NCI-H2196 treated with DMSO at 0.1 percent for 48 hours (cell line): ENCODE measurements around the gene GNAL.
"Not testable (repeated sequence)": the region's sequence is repeated elsewhere in the genome, so short reads cannot be mapped to it uniquely, and the experiment has no call there.

Source experiments
- DNase-seq: peaks from one replicate; lab custom pipeline; 2025; ENCODE audit not compliant: unreplicated experiment; lab: John Stamatoyannopoulos, UW

The GNAL gene

DNA sequence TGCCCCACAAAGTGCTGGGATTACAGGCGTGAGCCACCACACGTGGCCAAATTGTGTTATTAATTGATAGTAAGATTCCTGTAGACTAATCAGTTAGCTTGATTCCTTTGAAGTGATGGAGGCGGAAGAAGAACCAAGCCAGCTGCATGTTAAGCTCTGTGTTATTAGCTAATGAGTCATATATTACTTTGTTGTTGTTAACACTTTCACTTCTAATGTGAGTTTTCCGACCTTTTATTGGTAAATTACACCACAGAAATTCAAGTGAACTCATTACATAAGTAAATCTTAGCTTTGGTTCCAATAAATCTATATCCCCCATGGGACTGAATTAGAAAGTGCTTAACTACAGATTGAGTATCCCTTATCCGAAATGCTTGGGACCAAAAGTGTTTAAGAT is 182.4 kb downstream of the GNAL start:
- DNase-seq, result no peak

DNA sequence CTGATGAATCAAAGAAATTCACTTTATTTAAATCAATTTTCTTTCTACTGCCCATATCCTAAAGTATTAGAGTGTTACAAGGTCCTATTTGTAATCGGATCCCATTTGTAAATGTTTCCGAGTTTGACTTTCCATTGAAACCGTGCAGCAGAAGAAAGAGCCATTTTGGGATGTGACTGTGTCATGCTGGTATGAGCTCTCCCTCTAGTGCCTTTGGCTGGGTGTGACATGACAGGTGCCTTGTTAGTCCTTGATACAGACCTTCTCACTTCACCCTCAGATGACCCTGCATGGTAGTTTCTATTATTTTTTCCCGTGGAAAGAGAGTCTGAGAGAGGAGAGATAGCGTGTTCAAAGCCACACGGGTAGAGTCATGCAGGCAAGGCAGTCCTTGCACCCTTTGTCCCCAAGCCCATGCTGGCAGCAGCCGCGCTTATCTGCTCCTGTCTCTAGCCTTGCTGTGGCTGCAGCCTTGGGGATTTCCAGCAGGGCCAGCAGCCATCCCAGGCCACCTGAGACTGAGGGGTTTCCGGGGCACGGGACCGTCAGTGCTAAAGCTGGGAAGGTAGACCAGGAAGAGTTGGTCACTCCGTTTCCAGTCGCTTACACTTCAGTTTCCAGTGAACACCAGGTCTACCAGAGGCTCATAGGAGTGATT is 183.5 kb downstream of the GNAL start:
- peak; percentile 25 for DNase-seq

DNA sequence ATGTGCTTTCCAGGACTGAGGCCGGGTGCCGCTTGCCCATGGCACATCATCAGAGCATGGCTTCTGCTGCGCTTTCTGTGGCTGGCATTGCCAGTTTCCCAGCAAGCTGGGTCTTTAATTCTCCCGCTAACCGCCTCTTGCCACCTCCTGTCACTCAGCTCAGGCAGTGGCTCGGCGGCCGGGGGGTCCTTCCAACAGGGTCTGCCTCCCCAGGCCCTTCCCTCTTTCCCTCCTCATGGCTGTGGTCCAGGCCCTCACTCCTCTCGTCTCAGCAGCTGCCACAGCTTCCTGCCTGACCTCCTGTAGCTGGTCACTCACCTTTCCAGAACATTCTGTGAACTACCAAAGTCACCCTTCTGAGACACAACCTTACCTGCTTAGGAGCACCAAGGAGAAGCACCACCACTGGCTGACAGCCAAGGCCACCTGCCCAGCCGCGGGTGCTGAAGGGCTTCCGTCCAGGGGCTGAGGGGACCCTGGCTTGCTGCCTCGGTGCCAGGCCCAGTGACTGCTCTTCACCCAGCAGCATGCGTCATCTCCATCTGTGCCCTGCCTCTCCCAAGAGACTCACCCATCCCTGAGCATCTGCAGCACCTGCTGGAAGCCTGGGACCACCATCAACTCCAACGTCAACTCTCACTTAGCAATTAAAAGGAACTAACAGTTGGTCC is 184.7 kb downstream of the GNAL start:
- no peak for DNase-seq

DNA sequence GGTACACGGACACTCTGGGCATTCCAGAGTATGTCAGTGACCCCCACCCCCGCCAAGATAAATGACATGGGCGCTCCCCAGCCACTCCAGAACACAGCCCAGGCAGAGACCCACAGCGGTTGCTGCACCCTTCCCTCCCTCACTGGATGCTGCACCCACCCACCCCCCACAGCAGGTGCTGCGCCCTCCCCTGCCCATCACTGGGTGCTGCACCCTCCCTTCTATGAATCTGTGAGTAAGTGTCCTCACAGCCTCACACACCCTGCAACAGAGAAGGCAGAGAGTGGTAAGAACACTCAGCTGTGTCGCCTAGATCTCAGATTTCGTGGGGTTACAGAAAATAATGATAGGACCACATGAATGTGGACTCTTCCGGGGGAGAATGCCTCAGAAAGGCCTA is 185.6 kb downstream of the GNAL start:
- no peak for DNase-seq

DNA sequence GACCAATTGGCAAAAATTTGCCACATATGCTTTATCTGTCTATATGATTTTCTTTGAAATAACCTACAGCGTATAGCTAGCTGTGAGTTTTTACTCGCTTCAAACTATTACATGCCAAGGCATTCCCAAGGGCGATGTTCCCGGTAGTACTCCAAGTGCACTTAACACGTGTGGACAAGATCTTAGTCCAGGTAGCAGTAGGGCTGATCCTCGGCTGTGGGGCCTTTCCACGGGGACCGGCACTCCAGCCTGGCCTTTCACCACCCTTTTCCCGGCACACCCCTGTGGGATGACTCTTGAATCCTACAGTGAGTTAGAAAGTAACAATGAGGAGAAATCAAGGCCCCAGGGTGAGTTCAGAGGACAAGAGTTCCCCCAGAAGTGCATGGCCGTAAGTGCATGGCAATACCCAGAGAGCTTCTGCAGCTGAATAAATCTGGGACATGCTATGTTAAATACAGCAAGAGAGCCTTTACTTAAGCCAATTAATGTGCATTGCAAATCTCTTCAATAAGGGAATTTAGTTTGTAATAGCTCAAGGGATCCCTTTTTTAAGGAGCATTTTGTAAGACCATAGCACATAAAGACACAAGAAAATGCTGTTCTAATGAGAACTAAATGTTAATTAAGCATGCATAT is 188.6 kb downstream of the GNAL start:
- no peak for DNase-seq

DNA sequence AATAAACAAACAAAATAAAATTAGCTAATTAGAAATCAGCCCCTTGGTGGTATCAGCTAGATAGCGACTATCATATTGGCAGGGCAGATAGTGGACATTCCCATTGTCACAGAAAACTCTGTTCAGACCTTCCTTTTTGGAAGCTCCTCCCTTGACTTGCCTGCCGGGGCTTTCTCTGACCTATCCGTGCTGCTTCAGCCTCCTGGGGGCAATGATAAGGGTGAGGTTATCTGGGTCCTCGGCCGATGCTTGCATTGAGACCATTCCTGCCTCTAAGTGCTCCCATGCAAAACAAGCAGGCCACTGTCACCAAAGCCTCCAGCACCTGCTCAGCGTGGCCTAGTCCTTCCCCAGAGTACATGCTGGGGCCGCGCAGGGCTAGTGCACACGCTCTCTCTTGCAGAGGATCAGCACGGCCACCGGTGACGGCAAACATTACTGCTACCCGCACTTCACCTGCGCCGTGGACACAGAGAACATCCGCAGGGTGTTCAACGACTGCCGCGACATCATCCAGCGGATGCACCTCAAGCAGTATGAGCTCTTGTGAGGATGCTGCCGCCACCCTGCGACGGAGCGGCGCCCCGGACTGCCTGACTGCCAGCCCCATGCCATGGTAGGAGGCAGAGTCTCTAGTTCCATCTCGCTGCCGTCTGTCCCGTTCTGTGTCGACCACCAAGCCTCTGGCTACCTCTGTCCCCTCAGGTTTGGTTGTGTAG is 191.7 kb downstream of the GNAL start:
- DNase-seq, result no peak

DNA sequence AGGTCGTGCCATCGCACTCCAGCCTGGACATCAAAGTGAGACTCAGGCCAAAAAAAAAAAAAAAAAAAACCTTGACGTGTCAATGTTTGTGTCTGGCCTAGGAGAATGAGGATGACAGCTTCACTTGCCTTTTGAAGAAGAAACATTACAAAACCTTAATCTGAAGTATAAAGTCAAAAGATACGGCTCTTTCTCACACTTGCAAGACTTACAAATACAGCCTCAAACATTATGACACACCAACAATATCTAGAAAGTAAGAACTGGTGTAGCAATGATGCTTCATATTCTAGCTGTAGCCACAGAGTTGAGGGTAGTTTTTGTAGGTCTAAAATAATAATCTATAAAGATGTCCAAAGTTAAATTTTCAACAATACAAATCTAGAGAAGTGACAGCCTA is 193.6 kb downstream of the GNAL start:
- no peak for DNase-seq

DNA sequence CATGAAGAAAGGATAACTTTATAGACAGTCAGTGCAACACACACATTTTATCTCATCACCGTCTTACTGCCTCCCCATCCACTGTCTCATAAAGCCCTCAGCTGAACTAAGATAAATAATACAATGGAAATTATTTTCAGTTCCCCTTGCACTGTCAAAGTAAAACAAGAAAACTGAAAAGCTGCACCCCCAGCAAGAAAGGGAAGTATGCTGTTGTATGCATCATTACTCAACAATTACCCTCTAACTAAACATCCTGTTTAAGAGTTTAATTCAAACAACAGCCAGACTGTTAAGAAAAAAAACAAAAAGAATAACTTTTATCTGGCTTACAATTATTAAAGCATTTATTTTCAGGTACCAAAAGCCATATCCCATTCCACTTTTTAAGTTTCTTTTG is 194.1 kb downstream of the GNAL start:
- DNase-seq, result no peak

DNA sequence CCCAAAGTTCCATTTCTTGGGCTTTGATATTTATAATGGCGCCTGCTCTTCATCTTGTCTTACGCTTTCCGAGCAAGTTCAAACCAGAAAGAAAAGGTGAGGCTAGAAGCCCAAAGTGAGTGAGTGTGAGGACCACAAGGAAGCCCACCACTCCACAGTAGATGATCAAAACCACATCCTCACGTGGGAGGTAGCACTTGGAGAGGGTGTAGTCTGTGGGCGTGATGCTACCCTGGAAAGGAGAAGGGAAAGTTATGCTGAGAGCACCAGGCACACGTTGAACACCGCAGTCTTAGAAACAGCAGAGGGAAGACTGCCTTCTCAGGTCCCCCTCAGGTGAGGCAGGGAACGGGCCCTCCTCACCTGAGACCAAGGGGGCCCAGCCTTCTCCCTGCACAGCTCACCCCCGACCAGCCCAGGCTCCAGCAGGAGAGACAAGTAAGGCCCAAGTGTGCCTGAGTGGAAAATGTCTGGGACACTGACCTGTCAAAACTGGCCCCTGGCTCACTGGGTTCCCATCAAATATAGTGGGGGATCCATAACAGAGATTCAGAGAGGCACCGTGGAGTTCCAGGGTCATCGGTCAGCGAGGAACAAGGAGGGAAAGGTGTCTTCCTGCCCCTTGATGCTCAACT is 195.4 kb downstream of the GNAL start:
- DNase-seq, result no peak

DNA sequence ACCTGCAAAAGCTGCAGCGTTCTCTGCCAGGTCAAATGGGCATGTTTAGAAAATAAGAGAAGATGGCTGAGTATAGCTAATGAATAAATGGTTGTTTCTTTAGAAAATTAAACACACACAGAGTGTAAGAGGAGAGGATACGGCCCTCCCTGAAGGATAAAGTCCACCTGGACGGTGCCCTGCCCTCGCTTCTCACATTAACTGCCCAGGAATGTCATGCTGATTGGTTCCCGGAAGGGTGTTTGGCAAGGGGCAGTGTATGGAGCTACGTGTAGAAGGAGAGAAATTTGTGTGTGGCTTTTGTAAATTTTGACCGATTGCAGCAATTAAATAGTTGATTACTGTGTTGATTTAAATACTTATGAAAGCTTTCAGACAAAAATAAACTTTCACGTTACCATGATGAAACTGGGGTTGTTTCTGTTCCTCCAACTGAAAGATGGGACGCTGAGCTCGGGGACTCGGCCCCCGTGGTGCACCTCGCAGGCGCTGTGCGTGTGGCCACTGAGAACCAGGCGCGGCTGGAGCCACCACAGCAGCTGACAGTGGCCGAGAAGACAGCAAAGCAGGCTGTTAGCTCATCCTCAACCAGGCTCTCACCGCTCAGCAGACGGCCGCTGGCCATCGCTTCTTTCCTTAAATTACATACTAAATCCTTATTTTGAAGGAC is 196.3 kb downstream of the GNAL start:
- DNase-seq, result no peak

DNA sequence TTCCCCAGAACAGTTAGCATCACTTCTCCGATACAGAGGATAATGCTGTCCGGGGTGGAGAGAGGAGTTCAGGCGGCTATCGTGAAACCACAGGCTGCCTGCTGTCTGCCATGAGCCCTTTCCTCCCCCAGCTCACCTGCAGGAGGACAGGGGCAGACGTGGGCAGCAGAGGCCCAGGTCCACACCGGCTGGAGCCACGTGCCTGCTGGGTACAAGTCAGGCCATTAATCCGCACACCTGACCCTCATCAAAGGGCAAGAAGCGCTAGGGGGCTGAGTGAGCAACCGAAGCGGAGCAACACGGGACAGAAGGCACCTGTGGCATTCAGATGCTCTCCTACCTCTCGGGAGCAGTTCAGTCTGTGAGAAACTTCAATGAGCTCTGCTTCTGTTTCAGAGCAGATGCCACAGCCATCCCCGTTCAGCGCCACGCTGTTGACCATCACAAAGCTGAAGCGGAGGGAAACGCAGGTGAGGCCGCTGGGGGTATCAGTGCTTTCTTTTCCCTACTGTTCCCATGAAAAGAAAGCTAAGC is 197.6 kb downstream of the GNAL start:
- no peak for DNase-seq

DNA sequence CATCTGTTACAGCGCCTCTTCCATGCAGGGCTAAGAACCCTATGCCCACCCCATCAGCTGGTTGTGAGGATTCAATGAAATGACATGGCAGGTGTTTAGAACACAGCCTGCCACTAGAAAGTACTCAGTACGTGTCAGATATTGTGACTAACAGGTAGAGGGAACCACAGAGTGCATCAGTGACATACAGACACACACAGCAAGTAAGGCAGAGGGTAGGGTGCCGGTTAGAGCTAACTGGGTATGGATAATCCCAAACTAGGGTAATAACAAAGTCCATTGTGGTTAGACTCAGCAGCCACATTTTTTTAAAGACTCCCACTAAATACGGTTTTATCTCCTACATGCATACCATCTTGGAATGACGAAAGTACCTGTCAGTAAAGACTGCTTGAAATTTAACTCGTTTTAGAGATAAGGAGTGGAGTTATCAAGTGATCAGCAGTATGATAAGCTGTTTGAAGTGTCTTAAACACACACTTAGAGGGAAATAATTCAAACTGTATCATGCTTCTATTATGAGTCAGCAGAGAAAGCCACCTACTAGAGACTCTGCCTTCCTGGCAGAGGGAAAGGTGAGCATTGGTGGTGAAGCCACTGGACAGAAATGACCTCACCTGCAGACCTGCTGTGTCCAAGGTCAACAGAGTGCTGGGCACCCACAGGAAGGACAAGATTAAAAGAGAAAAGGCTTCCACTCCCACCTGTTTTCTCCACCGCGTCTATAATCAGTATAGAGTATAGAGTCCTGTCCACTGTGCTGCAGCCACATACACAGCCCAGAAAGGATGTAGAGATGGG is 198.5 kb downstream of the GNAL start:
- DNase-seq, result peak; percentile 17

DNA sequence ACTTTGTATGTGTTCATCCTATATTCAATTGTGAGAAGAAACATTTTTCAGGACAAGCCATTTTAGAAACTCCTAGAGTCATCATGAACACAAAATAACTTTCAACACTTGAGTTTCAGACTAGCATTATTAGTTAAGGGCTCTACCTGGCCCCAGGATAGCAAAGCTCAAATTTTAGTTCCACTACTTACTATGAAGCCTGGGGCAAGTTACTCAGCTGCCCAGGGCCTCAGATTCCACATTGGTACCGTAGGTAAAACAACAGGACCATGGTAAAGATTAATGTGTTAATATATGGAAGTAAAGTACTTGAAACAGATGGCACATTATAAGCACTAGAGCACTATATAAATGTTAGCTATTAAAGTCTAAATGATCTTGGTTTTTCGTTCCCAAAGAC is 199.7 kb downstream of the GNAL start:
- no peak for DNase-seq

DNA sequence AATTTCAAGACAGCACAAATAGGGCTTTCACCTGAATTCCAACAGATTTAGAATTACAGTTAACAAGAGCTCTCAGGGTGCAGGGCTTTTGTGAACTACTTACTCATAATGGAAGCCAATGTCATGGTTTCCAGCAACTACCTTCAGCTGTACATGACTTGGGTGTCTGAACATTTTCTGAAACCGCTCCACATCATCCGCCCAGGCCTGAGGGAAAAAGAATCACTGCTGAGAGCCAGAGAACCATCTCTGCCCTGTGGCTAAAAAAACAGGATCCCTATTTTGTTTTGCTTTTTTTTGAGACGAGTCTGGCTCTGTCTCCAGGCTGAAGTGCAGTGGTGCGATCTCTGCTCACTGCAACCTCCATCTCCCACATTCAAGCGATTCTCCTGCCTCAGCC is 200.2 kb downstream of the GNAL start:
- DNase-seq, result no peak

DNA sequence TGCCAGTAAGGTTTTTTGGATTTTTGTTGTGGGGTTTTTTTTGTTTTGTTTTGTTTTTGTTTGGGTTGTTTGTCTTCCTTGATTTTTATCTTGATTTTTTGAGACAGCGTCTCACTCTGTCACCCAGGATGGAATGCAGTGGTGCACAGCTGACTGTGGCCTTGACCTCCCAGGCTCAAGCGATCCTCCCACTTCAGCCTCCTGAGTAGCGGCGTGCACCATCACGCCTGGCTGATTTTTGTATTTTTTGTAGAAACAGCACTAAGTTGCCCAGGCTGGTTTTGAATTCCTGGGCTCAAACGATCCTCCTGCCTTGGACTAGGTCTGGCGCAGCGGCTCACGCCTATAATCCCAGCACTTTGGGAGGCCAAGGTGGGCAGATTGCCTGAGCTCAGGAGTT is 202.7 kb downstream of the GNAL start:
- DNase-seq, result no peak

DNA sequence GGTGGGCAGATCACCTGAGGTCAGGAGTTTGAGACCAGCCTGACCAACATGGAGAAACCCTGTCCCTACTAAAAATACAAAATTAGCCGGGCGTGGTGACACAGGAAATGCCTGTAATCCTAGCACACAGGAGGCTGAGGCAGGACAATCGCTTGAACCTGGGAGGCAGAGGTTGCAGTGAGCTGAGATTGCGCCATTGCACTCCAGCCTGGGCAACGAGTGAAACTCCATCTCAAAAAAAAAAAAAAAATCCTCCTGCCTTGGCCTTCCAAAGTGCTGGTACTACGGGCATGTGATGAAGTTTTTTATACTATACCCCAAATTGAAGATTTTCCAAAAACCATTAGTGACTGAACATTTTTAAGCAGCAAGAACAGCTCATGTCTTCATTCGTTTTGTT is 203.4 kb downstream of the GNAL start:
- not testable (repeated sequence) for DNase-seq

DNA sequence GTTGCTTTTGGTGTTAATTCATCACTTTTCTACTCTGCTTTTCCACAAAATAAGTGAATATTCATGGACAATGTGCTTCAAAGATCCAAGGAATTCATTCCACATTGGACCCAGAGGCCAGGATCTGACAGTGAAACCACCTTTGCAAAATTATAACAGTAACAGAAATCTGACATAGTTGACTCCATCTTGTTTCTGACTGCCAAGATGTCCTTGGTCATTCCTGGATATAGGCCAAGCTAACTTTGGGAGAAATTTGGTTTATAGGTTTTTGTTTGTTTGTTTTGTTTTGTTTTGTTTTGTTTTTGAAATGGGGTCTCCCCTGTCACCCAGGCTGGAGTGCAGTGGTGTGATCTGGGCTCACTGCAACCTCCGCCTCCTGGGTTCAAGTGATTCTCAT is 208.7 kb downstream of the GNAL start:
- DNase-seq, result no peak

DNA sequence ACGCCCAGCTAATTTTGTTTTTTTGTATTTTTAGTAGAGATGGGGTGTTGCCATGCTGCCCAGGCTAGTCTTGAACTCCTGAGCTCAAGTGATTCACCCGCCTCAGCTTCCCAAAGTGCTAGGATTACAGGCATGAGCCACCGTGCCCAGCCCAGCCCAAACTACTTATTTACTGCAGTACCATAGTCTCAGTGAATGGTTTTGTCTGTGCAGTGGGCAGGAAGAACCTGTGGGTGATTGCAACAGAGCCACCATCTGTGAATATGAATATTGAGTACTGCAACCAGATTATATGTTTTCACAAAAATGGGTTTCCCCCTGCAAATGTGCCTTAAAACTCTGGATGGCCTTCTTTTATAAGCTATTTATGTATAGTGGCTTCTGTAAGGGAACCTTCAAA is 210.0 kb downstream of the GNAL start:
- DNase-seq, result no peak

DNA sequence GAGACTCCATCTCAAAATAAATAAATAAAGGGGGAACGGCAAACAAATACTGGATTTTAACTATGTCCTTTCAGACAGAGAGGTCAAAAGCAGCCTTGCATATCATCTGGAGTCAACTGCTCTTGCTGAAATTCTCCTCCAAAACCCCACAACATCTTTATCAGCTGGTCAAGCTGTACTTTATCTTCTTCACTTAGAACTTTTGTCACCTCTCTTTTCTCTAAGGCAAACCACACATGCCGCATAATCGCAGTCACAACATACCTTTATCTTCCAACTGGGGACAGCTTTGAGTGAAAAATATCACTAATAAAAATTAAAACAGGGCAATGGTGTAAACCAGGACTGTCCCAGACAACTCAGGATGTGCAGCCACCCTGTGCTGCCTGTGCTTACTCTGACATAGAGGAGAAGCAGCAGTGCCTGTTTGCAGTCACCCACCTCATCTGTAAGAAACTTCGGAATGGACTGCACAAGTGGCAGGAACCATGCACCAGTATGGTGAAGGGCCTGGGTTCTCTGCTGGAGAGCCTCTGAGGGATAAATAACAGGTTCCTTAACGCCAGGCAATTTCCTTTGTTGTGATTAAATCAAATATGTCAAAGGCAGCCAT is 212.9 kb downstream of the GNAL start:
- DNase-seq, result no peak
